Stomach (tissue), 9 donors: ENCODE results near the gene NCK2. TPM values are rescaled to one million over a fixed set of nuclear protein-coding genes. Genes with fewer than 3 reads are reported as not detected.

ENCODE experiments used
- DNase-seq, 2 donors: peaks; one replicate each; pipeline versions ENCODE4 v3.0.0 to v3.0.0-alpha.2; 2013 to 2019
- H3K27ac ChIP-seq, 5 donors: fragments of 200-600 bp in 4 of 5; sonication (generic) in 4 of 5; one replicate each; pipeline ENCODE4 v1.5.1; 2013 to 2019; ENCODE audit warnings: mild to moderate bottlenecking in 1 of 5, moderate library complexity in 1 of 5
- H3K27me3 ChIP-seq, 3 donors: fragments of 200-600 bp; sonication (generic); one replicate each; pipeline ENCODE4 v1.5.1; 2017 to 2019; ENCODE audit warnings: mixed run types in 1 of 3
- H3K36me3 ChIP-seq, 4 donors: fragments of 200-600 bp; sonication (generic); 1 replicate in 3 of 4; 2 replicates in 1 of 4; pipeline ENCODE4 v1.5.1; 2016 to 2019
- H3K4me1 ChIP-seq, 4 donors: fragments of 200-600 bp; sonication (generic); one replicate each; pipeline ENCODE4 v1.5.1; 2016 to 2019
- H3K4me3 ChIP-seq, 4 donors: fragments of 200-600 bp; sonication (generic) in 3 of 4; one replicate each; pipeline ENCODE4 v1.5.1; 2016 to 2019; ENCODE audit warnings: mild to moderate bottlenecking in 1 of 4
- H3K9me3 ChIP-seq, 4 donors: fragments of 200-600 bp; sonication (generic); one replicate each; pipeline ENCODE4 v1.5.1; 2016 to 2019
- CTCF ChIP-seq, 7 experiments: fragments of 450-650 bp in 4 of 7; fragments of 200-600 bp in 3 of 7; sonication (generic) in 3 of 7; IDR thresholded peaks; one replicate each; pipeline ENCODE4 v1.5.1; 2016 to 2019; ENCODE audit warnings: antibody characterized with exemption in 7 of 7, control low read depth in 2 of 7, mild to moderate bottlenecking in 1 of 7
- EP300 ChIP-seq: sonication (generic); formaldehyde crosslinking; IDR thresholded peaks from one replicate; pipeline ENCODE4 v1.6.1; 2017; ENCODE audit warnings: antibody characterized with exemption
- POLR2A ChIP-seq, 4 donors: fragments of 450-650 bp; IDR thresholded peaks; one replicate each; pipeline ENCODE4 v1.6.1; 2016; ENCODE audit warnings: antibody characterized with exemption in 4 of 4, control low read depth in 2 of 4, mild to moderate bottlenecking in 1 of 4, moderate library complexity in 1 of 4
- POLR2AphosphoS5 ChIP-seq, 3 donors: sonication (generic); formaldehyde crosslinking; IDR thresholded peaks; one replicate each; pipeline ENCODE4 v1.6.1; 2016; ENCODE audit warnings: antibody characterized with exemption in 3 of 3
- WGBS, 5 donors: extraction: QIAGEN DNeasy Blood & Tissue Kit in 3 of 5; methylation state at CpG; one replicate each; pipeline versions ENCODE4 v1.1.5 to v1.1.7; 2013 to 2018; 5-methylcytosine and 5-hydroxymethylcytosine counted together
- intact Hi-C: fragments of 100-400 bp; cut with DNase I; formaldehyde crosslinking; loops from one replicate; pipeline ENCODE4 v1.15.1; 2023; ENCODE audit warnings: low total_unique reads
- polyA plus RNA-seq, 3 donors: library from polyadenylated mRNA; stranded (reverse); fragments of 200-250 nt; gene quantifications; one replicate each; pipeline ENCODE4 v1.2.3, GENCODE V29; 2013
- total RNA-seq, 5 donors: library from RNA; depleted of rRNA; stranded (reverse); fragments of >200 nt; gene quantifications; one replicate each; pipeline versions ENCODE4 v1.1.0 to v1.2.3, GENCODE V29; 2014 to 2016
- donor health status: healthy with polysubstance abuse.
- donor health status: Bipolar disorder and iron deficiency.
- donor health status: healthy.

The NCK2 gene
- total and polyA plus RNA-seq, 8 donors = 23.1 to 88.9 (median 42.6) TPM

- 53 to 67% (median 54%) methylated on average over 9 of the region's 9 CpGs for WGBS, 5 donors
- no peak overlapping the region for H3K4me3 ChIP-seq
- peaks cover 14 to 84% (median 55%) of the 10 kb centered on the region in 4 donors for H3K4me1 ChIP-seq
- no peak for DNase-seq
- H3K27ac ChIP-seq = no peak overlapping the region
- no peak for TF ChIP-seq POLR2A (IDR thresholded peaks at IDR 0.05)
- TF ChIP-seq CTCF (IDR thresholded peaks at IDR 0.05) = no peak
- TF ChIP-seq EP300 = no peak
- no peak for TF ChIP-seq POLR2AphosphoS5 (IDR thresholded peaks at IDR 0.05)
- intact Hi-C loops = no loop called here
- peaks cover 0 to 18% (median 9%) of the 10 kb centered on the region in 4 donors for H3K36me3 ChIP-seq
- H3K9me3 ChIP-seq = no peaks in the 10 kb centered on the region
- no peaks in the 10 kb centered on the region for H3K27me3 ChIP-seq
Observed at GRCh38 chr2:105764059-105764458, 19.3 kb downstream of the NCK2 start.

- Histone ChIP-seq H3K27me3 (no peaks in the 10 kb centered on the region), H3K27ac (no peak overlapping the region), H3K4me1 (peaks cover 14 to 79% (median 55%) of the 10 kb centered on the region in 4 donors), H3K9me3 (no peaks in the 10 kb centered on the region), H3K4me3 (no peak overlapping the region), H3K36me3 (peaks cover 0 to 18% (median 9%) of the 10 kb centered on the region in 4 donors)
- TF ChIP-seq POLR2AphosphoS5 (IDR thresholded peaks at IDR 0.05) = no peak
- no peak for TF ChIP-seq POLR2A (IDR thresholded peaks at IDR 0.05)
- TF ChIP-seq EP300 = no peak
- no peak for TF ChIP-seq CTCF (IDR thresholded peaks at IDR 0.05)
- 75 to 92% (median 88%) methylated on average over 10 of the region's 10 CpGs for WGBS, 5 donors
- intact Hi-C loops = no loop called here
- no peak for DNase-seq
Observed at GRCh38 chr2:105765415-105766299, 20.9 kb downstream of the NCK2 start.

GRCh38 chr2:105766300-105766866 lies 21.7 kb downstream of the NCK2 start:
- 85 to 91% (median 88%) methylated on average over 7 of the region's 7 CpGs for WGBS, 5 donors
- Histone ChIP-seq H3K36me3 (peaks cover 0 to 18% (median 9%) of the 10 kb centered on the region in 4 donors), H3K4me3 (no peak overlapping the region), H3K9me3 (no peaks in the 10 kb centered on the region), H3K4me1 (peaks cover 10 to 77% (median 51%) of the 10 kb centered on the region in 4 donors), H3K27me3 (no peaks in the 10 kb centered on the region), H3K27ac (peak overlapping the region in 1 of 5 donors; percentile 31)
- no peak for DNase-seq
- no peak for TF ChIP-seq EP300
- intact Hi-C loops = no loop called here

GRCh38 chr2:105768176-105768575 lies 23.5 kb downstream of the NCK2 start:
- DNase-seq = no peak
- Histone ChIP-seq H3K36me3 (peaks cover 0 to 18% (median 12%) of the 10 kb centered on the region in 4 donors), H3K4me3 (no peak overlapping the region), H3K4me1 (peaks cover 15 to 77% (median 50%) of the 10 kb centered on the region in 4 donors), H3K27ac (no peak overlapping the region), H3K27me3 (no peaks in the 10 kb centered on the region), H3K9me3 (no peaks in the 10 kb centered on the region)
- intact Hi-C loops = no loop called here
- TF ChIP-seq EP300 = no peak
- TF ChIP-seq CTCF (IDR thresholded peaks at IDR 0.05) = no peak
- no peak for TF ChIP-seq POLR2A (IDR thresholded peaks at IDR 0.05)
- no peak for TF ChIP-seq POLR2AphosphoS5 (IDR thresholded peaks at IDR 0.05)
- WGBS, 5 donors = 79 to 99% (median 96%) methylated on average over 6 of the region's 6 CpGs
